HT1080 (cell line): ENCODE data around the gene TLE3. TPM values are rescaled to one million over a fixed set of nuclear protein-coding genes. Genes with fewer than 3 reads are reported as not detected.
A peak's percentile ranks its signal among the peaks of the same experiment; 100 is the strongest.

Source experiments
- DNase-seq: peaks from one replicate; pipeline ENCODE4 v3.0.0-alpha.2; 2015; ENCODE audit warnings: low read depth
- total RNA-seq: library from RNA; depleted of rRNA; stranded (reverse); fragments of >200 nt; shearing (Covaris generic); gene quantifications from 2 replicates; pipeline ENCODE4 v1.2.3, GENCODE V29; 2014

Gene TLE3
- total RNA-seq, 1 experiment from 2014 or later = 34.0 TPM

GRCh38 chr15:70033109-70033508, 64.6 kb downstream of the TLE3 start:
- no peak for DNase-seq

GRCh38 chr15:70032509-70032908, 65.2 kb downstream of the TLE3 start:
- no peak for DNase-seq

DNA sequence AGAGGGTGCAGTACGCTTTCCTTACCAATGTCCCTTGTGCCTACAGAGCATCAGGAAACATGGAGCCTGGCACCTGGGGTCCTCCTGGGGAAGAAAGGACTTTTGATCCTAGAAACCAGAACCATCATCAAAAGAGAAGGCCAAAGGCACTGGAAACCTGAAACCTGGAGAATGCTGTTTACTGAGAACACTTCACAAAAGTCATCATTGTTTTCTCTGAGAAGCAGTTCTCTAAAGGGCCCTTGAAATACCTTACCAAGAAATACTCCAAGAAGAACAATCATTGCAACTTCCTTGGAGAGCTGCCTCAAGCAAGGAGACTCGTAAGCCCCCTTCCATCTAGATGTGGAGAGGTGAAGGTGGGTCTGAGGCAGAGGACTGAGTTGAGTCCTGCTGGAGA, 66.0 kb downstream of the TLE3 start:
- no peak for DNase-seq

DNA sequence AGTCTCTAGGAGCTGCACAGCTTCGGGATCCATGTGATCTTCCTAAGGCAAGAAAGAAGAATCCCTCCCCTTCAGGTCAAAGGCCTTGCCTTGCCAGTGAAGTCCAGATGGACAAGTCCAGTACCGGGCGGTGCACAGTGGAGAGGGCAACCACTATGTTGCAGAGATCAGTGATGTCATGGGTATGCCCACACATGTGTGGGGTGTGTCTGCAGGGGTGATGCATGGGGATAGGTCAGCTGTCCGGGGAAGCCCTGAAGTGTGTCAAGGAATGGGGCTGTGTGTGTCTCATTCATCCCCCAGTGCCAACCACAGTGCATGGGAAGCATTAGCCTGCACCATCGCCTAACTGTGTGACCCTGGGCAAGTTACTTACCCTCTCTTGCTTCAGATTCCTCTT, 66.5 kb downstream of the TLE3 start:
- DNase-seq = no peak

GRCh38 chr15:70030851-70031250, 66.9 kb downstream of the TLE3 start:
- DNase-seq = no peak

DNA sequence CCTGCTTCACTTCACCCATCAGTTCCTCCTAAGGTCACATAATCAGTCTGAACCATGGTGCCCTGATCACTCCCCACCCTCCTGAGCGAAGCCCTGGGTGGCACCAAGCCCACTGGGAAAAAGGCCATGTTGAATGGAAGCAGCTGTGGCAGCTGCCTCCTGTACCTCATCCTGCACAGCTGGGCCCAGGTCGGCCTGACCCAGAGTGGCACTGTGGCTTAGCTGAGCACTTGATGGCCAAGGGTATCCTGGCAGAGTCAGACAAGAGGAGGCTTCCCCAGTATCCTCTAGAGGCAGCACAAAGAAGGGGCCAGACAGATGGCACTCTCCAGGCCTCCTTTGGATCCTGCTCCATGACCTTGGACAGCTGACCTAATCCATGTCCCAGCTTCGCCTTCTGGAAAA, 68.4 kb downstream of the TLE3 start:
- DNase-seq = no peak

GRCh38 chr15:70027518-70027917, 70.2 kb downstream of the TLE3 start:
- no peak for DNase-seq

- no peak for DNase-seq
These were observed 70.7 kb downstream of the TLE3 start for GRCh38 chr15:70026991-70027390.

GRCh38 chr15:70025413-70026296, 72.1 kb downstream of the TLE3 start:
- DNase-seq = no peak

- DNase-seq = no peak
These were observed 73.2 kb downstream of the TLE3 start for GRCh38 chr15:70024521-70024920.

- no peak for DNase-seq
These were observed 73.8 kb downstream of the TLE3 start for GRCh38 chr15:70023769-70024491.

DNA sequence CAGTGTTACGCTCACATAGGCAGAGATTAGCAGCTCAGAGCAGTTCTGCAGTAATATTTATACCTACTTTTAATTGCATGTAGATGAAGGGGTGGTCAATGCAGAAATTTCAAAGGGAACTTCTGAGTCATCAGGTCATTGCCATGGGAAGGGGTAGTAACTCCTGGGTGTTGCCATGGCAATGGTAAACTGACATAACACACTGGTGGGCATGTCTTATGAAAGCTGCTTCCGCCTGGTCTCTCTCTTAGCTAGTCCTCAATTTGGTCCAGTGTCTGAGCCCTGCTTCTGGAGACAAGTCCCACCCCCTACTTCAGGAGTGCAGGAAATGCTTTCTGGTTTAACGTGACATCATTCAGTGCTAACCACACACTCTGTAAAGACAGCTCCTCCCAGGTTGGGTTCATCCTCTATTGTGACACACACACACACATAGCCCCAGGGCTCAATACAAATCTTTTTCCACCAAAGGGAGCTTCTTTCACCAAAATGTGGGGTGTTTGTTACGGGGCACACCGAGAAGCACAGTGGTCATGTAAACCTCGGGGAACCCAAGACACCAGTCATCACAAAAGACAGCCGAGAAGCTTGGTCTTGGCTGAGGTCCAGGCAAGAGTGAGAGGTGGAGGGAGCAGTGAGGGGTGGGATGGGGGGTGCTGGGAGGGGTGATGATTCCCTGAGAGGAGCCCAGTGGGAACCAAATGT, 74.5 kb downstream of the TLE3 start:
- DNase-seq = peak; percentile 86

GRCh38 chr15:70020229-70020628, 77.5 kb downstream of the TLE3 start:
- no peak for DNase-seq

DNA sequence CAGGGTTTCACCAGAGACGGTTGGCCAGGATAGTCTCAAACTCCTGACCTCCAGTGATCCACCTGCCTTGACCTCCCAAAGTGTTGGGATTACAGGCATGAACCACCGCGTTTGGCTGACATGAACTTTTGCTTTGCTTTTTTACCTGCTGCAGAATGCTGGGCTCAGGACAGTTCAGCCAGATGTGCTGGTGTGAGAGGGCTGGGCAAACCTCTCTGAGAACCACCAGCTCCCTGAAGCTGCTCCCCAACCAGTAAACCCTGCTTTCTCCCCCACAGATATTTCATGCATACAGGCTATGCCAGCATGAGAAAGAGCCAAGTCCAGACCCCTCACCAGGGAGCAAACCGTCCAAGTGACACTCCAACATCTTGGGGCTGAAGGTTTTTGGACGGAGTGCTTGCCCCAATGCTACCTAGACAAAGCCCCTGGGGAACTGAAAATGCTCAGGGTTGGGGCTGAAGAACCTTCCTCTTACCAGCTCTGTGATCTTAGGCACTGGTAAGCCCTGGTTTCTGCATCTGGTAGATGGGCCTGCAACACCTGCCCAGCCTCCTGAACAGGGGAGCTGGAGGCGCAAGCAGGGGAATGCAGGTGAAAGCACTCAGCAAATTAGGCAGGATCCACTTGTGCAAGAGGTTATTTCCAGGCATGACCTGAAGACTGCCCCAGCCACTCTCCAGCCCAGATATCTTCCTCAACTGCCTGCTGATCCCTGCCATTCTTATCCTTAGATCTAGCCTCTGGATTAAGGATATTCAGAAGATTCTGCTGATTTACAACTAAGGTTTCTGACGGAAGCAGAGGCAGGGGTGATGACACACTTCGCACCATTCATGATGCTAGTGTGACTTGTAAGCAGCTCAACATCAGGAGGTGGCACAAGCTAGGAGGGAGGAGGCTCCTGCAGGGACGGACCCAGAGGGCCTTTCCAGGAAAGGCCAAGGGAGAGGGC, 78.8 kb downstream of the TLE3 start:
- DNase-seq = no peak

DNA sequence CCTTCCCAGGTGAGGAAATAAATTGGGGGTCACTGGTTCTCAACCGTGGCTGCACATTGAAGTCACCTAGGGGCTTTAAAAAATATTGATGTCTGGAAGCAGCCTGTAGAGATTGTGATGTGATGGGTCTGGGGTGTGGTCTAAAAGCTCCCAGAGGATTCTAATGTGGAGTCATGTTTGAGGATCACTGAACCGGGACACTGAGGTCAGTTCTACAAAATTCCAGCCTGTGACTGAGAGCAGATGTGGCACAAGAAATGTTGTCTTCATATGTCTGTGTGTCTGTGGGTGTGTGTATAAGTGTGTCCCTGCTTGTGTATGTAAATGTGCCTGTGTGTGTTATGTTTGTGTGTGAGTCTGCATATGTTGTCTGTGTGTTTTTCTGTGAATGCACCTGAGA, 79.9 kb downstream of the TLE3 start:
- no peak for DNase-seq

- DNase-seq = no peak
These were observed 80.7 kb downstream of the TLE3 start for GRCh38 chr15:70017025-70017424.

- no peak for DNase-seq
These were observed 81.2 kb downstream of the TLE3 start for GRCh38 chr15:70016511-70016994.

DNA sequence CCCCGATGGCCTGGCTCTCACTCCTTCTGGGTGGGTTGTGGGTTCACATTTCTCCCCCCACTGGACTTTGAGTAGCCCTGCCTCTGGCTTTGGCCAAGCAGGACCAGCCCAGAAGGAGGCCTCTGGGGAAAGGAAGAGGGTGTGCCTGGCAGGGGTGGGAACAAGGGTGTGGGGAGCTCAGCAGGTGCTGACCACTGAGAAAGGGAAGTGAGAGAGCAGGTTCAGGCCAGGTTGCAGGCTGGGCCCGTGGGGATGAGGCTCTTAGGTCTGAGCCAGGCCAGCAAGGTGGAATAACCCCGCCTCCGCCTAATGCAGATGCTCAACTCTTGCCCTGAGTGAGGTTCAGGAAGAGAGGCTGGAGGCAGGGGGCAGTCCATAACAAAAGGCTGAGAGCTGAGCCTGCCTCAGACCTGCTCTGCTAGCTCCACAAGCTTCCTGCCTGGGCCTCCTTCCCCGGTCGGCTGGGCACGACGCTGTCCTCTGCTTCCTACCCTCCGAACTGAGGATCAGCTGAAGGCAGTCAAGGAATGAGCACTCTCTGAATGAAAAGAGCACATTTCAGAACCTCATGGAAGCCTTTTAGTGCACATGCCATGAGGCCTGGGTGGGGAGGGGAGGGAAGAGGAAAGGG, 82.7 kb downstream of the TLE3 start:
- no peak for DNase-seq

- no peak for DNase-seq
These were observed 83.4 kb downstream of the TLE3 start for GRCh38 chr15:70014331-70014730.

DNA sequence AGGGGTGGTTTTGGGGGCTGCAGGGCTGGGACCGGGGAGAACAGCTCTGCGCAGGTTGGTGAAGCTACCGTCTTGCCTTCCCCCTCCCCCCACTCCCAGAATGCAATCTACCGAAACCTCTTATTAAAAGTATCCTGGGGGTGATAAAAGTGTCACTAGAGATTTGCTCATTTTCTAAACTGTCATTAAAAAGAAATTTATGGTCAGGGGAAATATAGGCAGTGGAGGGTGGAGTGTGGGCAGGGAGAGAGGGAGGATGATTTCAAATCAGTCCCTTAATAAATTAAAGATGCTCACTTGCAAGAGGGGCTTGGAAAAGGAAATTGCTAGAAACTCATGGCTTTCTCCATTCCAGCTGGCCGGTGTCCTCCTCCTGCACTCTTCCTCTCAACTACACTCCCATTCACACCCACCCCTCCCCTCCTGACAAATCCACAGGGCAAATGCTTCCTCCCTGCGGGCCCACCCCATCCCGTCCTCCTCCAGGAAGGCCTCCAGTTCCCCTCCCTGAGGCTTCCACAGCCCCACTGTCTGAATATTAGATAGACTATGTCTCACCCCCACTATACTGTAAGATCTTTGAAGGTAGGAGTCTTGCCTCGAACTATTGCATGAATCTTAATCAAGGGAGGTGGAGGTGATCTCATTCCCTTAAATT, 83.9 kb downstream of the TLE3 start:
- DNase-seq = no peak
